Measurements from ENCODE around the gene WDR1. TPM values are rescaled to one million over a fixed set of nuclear protein-coding genes. Genes with fewer than 3 reads are reported as not detected.

Gene WDR1
- total and polyA plus RNA-seq, 2 donors (not counting 3 experiments of a cell fraction or from before 2014, with no cell fraction given) = 590 to 660 TPM

- peak overlapping the region; percentile 4 for H2AFZ ChIP-seq (ENCODE audit: low read depth, low read length)
- no TSS peak for BruUV-seq (replicated peaks)
- H3K4me3 ChIP-seq (replicated peaks in 1 of 3; ENCODE audit: insufficient read depth in 1 of 3, low read depth in 1 of 3, low read length in 3 of 3) = no peak overlapping the region
- H3K9me3 ChIP-seq (replicated peaks; ENCODE audit: control insufficient read depth, insufficient read depth, low read length) = no peaks in the 10 kb centered on the region
- peak overlapping the region; percentile 2 for H3K9ac ChIP-seq (replicated peaks; ENCODE audit: extremely low read depth, insufficient read depth, low read length)
- intact Hi-C loops (cut with micrococcal nuclease) (loop anchor here (1.0 to 5.0 kb wide), 5 partner anchors 34 to 534 kb away; no protein-coding TSS in a partner anchor), dilution Hi-C loops (cut with MboI; ENCODE audit: extremely low pct_ligation_motif_present, low sequenced_read_pairs) (no loop called here)
- no peaks in the 10 kb centered on the region for H3K36me3 ChIP-seq (ENCODE audit: control insufficient read depth in 2 of 2, extremely low read depth in 1 of 2, insufficient read depth in 2 of 2, low read length in 2 of 2)
- no peaks in the 10 kb centered on the region for H4K20me1 ChIP-seq (replicated peaks; ENCODE audit: control insufficient read depth, extremely low read depth, insufficient read depth, low read length)
- H3K79me2 ChIP-seq (ENCODE audit: control insufficient read depth, insufficient read depth, low read length) = no peaks in the 10 kb centered on the region
- H3K4me1 ChIP-seq (ENCODE audit: control insufficient read depth, extremely low read depth, insufficient read depth, low read length) = peaks cover 22% of the 10 kb centered on the region
- DNase-seq (ENCODE audit: low read depth, low spot score) (peak; percentile 94), FAIRE-seq (peak; percentile 98)
- TF ChIP-seq POLR2A (IDR thresholded peaks at IDR 0.05; ENCODE audit: low read depth, low read length) = no peak
- TF ChIP-seq EZH2 (IDR thresholded peaks at IDR 0.05; ENCODE audit: borderline replicate concordance, low read depth, low read length, severe bottlenecking) = no peak
- TF ChIP-seq GATA2 (IDR thresholded peaks at IDR 0.05; ENCODE audit: insufficient read depth, insufficient read length, low read depth, low read length) = no peak
- peak; percentile 22 for TF ChIP-seq FOS (IDR thresholded peaks at IDR 0.05; ENCODE audit: borderline replicate concordance, insufficient read depth, low read length)
- no peak for TF ChIP-seq JUN (IDR thresholded peaks at IDR 0.05; ENCODE audit: borderline replicate concordance, insufficient read depth, insufficient read length, low read depth)
- peak; percentile 68 for TF ChIP-seq MAX (IDR thresholded peaks at IDR 0.05; ENCODE audit: insufficient read depth, insufficient read length)
- TF ChIP-seq MYC (IDR thresholded peaks at IDR 0.05; ENCODE audit: low read depth, low read length) = peak; percentile 18
- peak; percentile 54 for TF ChIP-seq POLR2AphosphoS5 (IDR thresholded peaks at IDR 0.05; ENCODE audit: insufficient read depth, low read depth, low read length)
- TF ChIP-seq CTCF (IDR thresholded peaks at IDR 0.05; ENCODE audit: extremely low read depth in 1 of 2, insufficient read depth in 1 of 2, low read depth in 1 of 2, low read length in 2 of 2) = no peak
- POLR2A ChIA-PET = interaction anchor here (1.4 to 2.3 kb wide), 2 partner anchors 8 to 30 kb away, joined by 5 to 7 read pairs; no protein-coding TSS in a partner anchor
- H3K9me1 ChIP-seq (replicated peaks; ENCODE audit: control insufficient read depth, extremely low read depth, insufficient read depth, low read length) = no peaks in the 10 kb centered on the region
- no peaks in the 10 kb centered on the region for H3K27me3 ChIP-seq (ENCODE audit: control insufficient read depth in 2 of 2, insufficient read depth in 2 of 2, low read length in 2 of 2)
- peak overlapping the region; percentile 31 for H3K4me2 ChIP-seq (ENCODE audit: insufficient read depth, low read length)
- CTCF ChIA-PET = interaction anchor here (0.7 to 1.7 kb wide), 12 partner anchors 9 to 415 kb away, joined by 3 to 9 read pairs (median 4); no protein-coding TSS in a partner anchor
- peak overlapping the region; percentile 66 for H3K27ac ChIP-seq (ENCODE audit: insufficient read depth, low read depth, low read length)
Observed at GRCh38 chr4:10123227-10124101, 6.9 kb upstream of the WDR1 start.
